HCT116 (cell line): ENCODE data around the gene RAB36. TPM values are rescaled to one million over a fixed set of nuclear protein-coding genes. Genes with fewer than 3 reads are reported as not detected.

ENCODE experiments used
- ATAC-seq: fragments of 200-7000 bp; cut with Tn5 transposase; 2 replicates; pipeline ENCODE4 v1.9.1; 2020; ENCODE audit warnings: mild to moderate bottlenecking, moderate library complexity
- BruUV-seq: library from RNA; stranded (reverse); fragments of 400-500 nt; replicated peaks from 2 replicates; lab custom pipeline; 2021; lab: Mats Ljungman, UMichigan
- CTCF ChIA-PET: fragments of 300-600 bp; sonication (Branson Sonifier 250); formaldehyde crosslinking; loops from one replicate; lab custom pipeline; 2021; ENCODE audit warnings: antibody characterized with exemption; lab: Charles Lee
- POLR2A ChIA-PET: fragments of 300-600, 350-600 bp; sonication (Branson Sonifier 250); formaldehyde crosslinking; loops from one replicate; lab custom pipeline; 2021; ENCODE audit warnings: antibody characterized with exemption; lab: Charles Lee
- RAD21 ChIA-PET, 2 experiments: fragments of 300-600 bp; sonication (Branson Sonifier 250); formaldehyde crosslinking; loops; one replicate each; lab custom pipeline; 2023; ENCODE audit warnings: low total read pairs in 2 of 2; ENCODE audit not compliant: uncharacterized antibody in 2 of 2, unreplicated experiment in 2 of 2, low non-redundant PET in 1 of 2; lab: Charles Lee
- DNase-seq: peaks from one replicate; pipeline ENCODE4 v3.0.0-alpha.2; 2010; ENCODE audit warnings: low read depth, low spot score
- H2AFZ ChIP-seq: fragments of 200-600 bp; shearing (Covaris generic), sonication (generic); 2 replicates; pipeline ENCODE4 v1.6.1; 2017; ENCODE audit warnings: low read depth, mixed run types, mixed read lengths, antibody characterized with exemption, low read length; ENCODE audit not compliant: poor library complexity, severe bottlenecking
- H3K27ac ChIP-seq: 2 replicates; pipeline ENCODE4 v1.5.1; 2012; ENCODE audit warnings: low read depth, low read length
- H3K27me3 ChIP-seq: fragments of 200-600 bp; sonication (generic); 2 replicates; pipeline ENCODE4 v1.6.1; 2016; ENCODE audit warnings: mixed run types, low read length, mixed read lengths; ENCODE audit not compliant: insufficient read depth
- H3K36me3 ChIP-seq, 2 experiments: fragments of 200-500 bp in 1 of 2; fragments of 200-600 bp in 1 of 2; sonication (Bioruptor generic) in 1 of 2; sonication (generic) in 1 of 2; 2 replicates each; pipeline versions ENCODE4 v1.5.1 to v1.6.1; 2014 to 2016; ENCODE audit warnings: low read length in 2 of 2, inconsistent platforms in 1 of 2, mixed read lengths in 1 of 2, mixed run types in 1 of 2; ENCODE audit not compliant: insufficient read depth in 2 of 2, control insufficient read depth in 1 of 2
- H3K4me1 ChIP-seq, 2 experiments: fragments of 200-600 bp in 1 of 2; sonication (generic) in 1 of 2; 2 replicates each; pipeline versions ENCODE4 v1.5.1 to v1.6.1; 2012 to 2017; ENCODE audit warnings: low read length in 2 of 2, inconsistent platforms in 1 of 2, mild to moderate bottlenecking in 1 of 2, mixed read lengths in 1 of 2, mixed run types in 1 of 2, moderate library complexity in 1 of 2; ENCODE audit not compliant: insufficient read depth in 2 of 2, control insufficient read depth in 1 of 2
- H3K4me2 ChIP-seq: fragments of 200-600 bp; sonication (generic); 2 replicates; pipeline ENCODE4 v1.6.1; 2017; ENCODE audit warnings: mixed run types, low read length, mixed read lengths
- H3K4me3 ChIP-seq, 2 experiments: fragments of 200-600 bp in 1 of 2; sonication (generic) in 1 of 2; replicated peaks in 1 of 2; 2 replicates each; pipeline ENCODE4 v1.5.1; 2011 to 2016; ENCODE audit warnings: low read length in 2 of 2, control low read depth in 1 of 2, low read depth in 1 of 2, mild to moderate bottlenecking in 1 of 2, mixed read lengths in 1 of 2, mixed run types in 1 of 2
- H3K79me2 ChIP-seq: fragments of 200-600 bp; sonication (generic); 2 replicates; pipeline ENCODE4 v1.6.1; 2017; ENCODE audit warnings: mild to moderate bottlenecking, mixed run types, low read length, moderate library complexity, mixed read lengths; ENCODE audit not compliant: insufficient read depth
- H3K9ac ChIP-seq: fragments of 200-600 bp; sonication (generic); 2 replicates; pipeline ENCODE4 v1.6.1; 2016; ENCODE audit warnings: low read length, mixed read lengths
- H3K9me2 ChIP-seq: fragments of 200-600 bp; sonication (generic), shearing (Covaris generic); 2 replicates; pipeline ENCODE4 v1.6.1; 2017; ENCODE audit warnings: mixed run types, mild to moderate bottlenecking, moderate library complexity; ENCODE audit not compliant: insufficient read depth
- H3K9me3 ChIP-seq, 2 experiments: fragments of 200-500 bp in 1 of 2; fragments of 200-600 bp in 1 of 2; sonication (Bioruptor generic) in 1 of 2; sonication (generic) in 1 of 2; 2 replicates each; pipeline ENCODE4 v1.6.1; 2014 to 2017; ENCODE audit warnings: low read length in 2 of 2, mixed read lengths in 2 of 2, inconsistent platforms in 1 of 2, low read depth in 1 of 2, mild to moderate bottlenecking in 1 of 2, mixed run types in 1 of 2, moderate library complexity in 1 of 2; ENCODE audit not compliant: control insufficient read depth in 1 of 2, insufficient read depth in 1 of 2
- H4K20me1 ChIP-seq: fragments of 200-600 bp; sonication (generic), shearing (Covaris generic); 2 replicates; pipeline ENCODE4 v1.6.1; 2017; ENCODE audit warnings: mixed run types, mild to moderate bottlenecking, moderate library complexity; ENCODE audit not compliant: insufficient read depth
- CEBPB ChIP-seq: IDR thresholded peaks from 2 replicates; pipeline ENCODE4 v1.6.1; 2012; ENCODE audit warnings: low read depth
- EZH2phosphoT487 ChIP-seq: fragments of 200-600 bp; IDR thresholded peaks from 2 replicates; pipeline ENCODE4 v1.6.1; 2018; ENCODE audit warnings: antibody characterized with exemption, borderline replicate concordance
- FOSL1 ChIP-seq: IDR thresholded peaks from 2 replicates; pipeline ENCODE4 v1.6.1; 2012; ENCODE audit warnings: low read depth
- JUND ChIP-seq: IDR thresholded peaks from 2 replicates; pipeline ENCODE4 v1.6.1; 2012
- POLR2AphosphoS5 ChIP-seq: IDR thresholded peaks from 2 replicates; pipeline ENCODE4 v1.6.1; 2011; ENCODE audit warnings: mild to moderate bottlenecking, low read depth, low read length, moderate library complexity
- RAD21 ChIP-seq: IDR thresholded peaks from 2 replicates; pipeline ENCODE4 v1.6.1; 2012; ENCODE audit warnings: low read depth, mild to moderate bottlenecking
- SP1 ChIP-seq: IDR thresholded peaks from 2 replicates; pipeline ENCODE4 v1.6.1; 2012; ENCODE audit warnings: low read depth
- ZNF274 ChIP-seq: fragments of 200-500 bp; sonication (Bioruptor generic); IDR thresholded peaks from 2 replicates; pipeline ENCODE4 v1.6.1; 2014; ENCODE audit warnings: mild to moderate bottlenecking, low read depth, low read length, inconsistent platforms
- intact Hi-C: fragments of 100-400 bp; cut with micrococcal nuclease; formaldehyde crosslinking; loops from 2 replicates; pipeline ENCODE4 v1.10.0; 2022
- total RNA-seq: library from RNA; stranded (reverse); gene quantifications from one replicate; pipeline ENCODE4 v1.2.1, GENCODE V29; 2021; ENCODE audit not compliant: unreplicated experiment

Gene RAB36
- total RNA-seq, 1 experiment from 2014 or later, result 6.1 TPM

GRCh38 chr22:23144432-23144831, 845 bp upstream of the RAB36 start:
- intact Hi-C loops, result no loop called here
- DNase-seq, result no peak
- POLR2A ChIA-PET, result interaction anchor here (1.4 kb wide), 1 partner anchor 12 kb away, joined by 4 read pairs; no protein-coding TSS in a partner anchor
- Histone ChIP-seq H3K9me2 (no peaks in the 10 kb centered on the region), H3K27ac (no peak overlapping the region), H3K27me3 (no peaks in the 10 kb centered on the region), H3K79me2 (no peaks in the 10 kb centered on the region), H3K4me2 (peak overlapping the region; percentile 89), H3K4me3 (peak overlapping the region; percentile 76), H2AFZ (peak overlapping the region; percentile 86), H3K4me1 (peaks cover 14 to 36% of the 10 kb centered on the region in 2 experiments), H3K36me3 (no peaks in the 10 kb centered on the region), H4K20me1 (no peaks in the 10 kb centered on the region), H3K9ac (peak overlapping the region; percentile 75), H3K9me3 (no peaks in the 10 kb centered on the region)
- ATAC-seq, result no peak
- RAD21 ChIA-PET, result interaction anchor here in 1 of 2 experiments (1.5 kb wide), 1 partner anchor 137 kb away, joined by 4 read pairs; no protein-coding TSS in a partner anchor
- CTCF ChIA-PET, result interaction anchor here (0.7 to 2.7 kb wide), 10 partner anchors 11 to 397 kb away, joined by 3 to 20 read pairs (median 4); no protein-coding TSS in a partner anchor
- no peak for TF ChIP-seq RAD21
- no TSS peak for BruUV-seq

GRCh38 chr22:23145878-23146470, 697 bp downstream of the RAB36 start:
- intact Hi-C loops, result no loop called here
- peak overlapping the region; percentile 76 for H3K4me3 ChIP-seq
- peak overlapping the region; percentile 89 for H3K4me2 ChIP-seq
- no peak overlapping the region for H2AFZ ChIP-seq
- H3K27ac ChIP-seq, result peak overlapping the region; percentile 17
- H3K9me2 ChIP-seq, result no peaks in the 10 kb centered on the region
- no peaks in the 10 kb centered on the region for H4K20me1 ChIP-seq
- no peaks in the 10 kb centered on the region for H3K27me3 ChIP-seq
- peak overlapping the region; percentile 75 for H3K9ac ChIP-seq
- RAD21 ChIA-PET, result interaction anchor here in 1 of 2 experiments (1.5 kb wide), 1 partner anchor 136 kb away, joined by 4 read pairs; no protein-coding TSS in a partner anchor
- no TSS peak for BruUV-seq
- DNase-seq, result no peak
- H3K4me1 ChIP-seq, result peaks cover 14 to 36% of the 10 kb centered on the region in 2 experiments
- H3K36me3 ChIP-seq, result no peaks in the 10 kb centered on the region
- no peak for ATAC-seq
- TF ChIP-seq SP1, result no peak
- TF ChIP-seq POLR2AphosphoS5, result no peak
- TF ChIP-seq JUND, result no peak
- TF ChIP-seq CEBPB, result no peak
- TF ChIP-seq EZH2phosphoT487, result no peak
- no peak for TF ChIP-seq ZNF274
- TF ChIP-seq FOSL1, result no peak
- no peaks in the 10 kb centered on the region for H3K9me3 ChIP-seq
- CTCF ChIA-PET, result interaction anchor here (0.9 to 2.7 kb wide), 6 partner anchors 11 to 231 kb away, joined by 3 to 20 read pairs (median 6); no protein-coding TSS in a partner anchor
- POLR2A ChIA-PET, result interaction anchor here (1.4 kb wide), 1 partner anchor 10 kb away, joined by 4 read pairs; no protein-coding TSS in a partner anchor
- H3K79me2 ChIP-seq, result no peaks in the 10 kb centered on the region
